Hepatocyte (in vitro differentiated cells): ENCODE results near the gene C1orf167. TPM values are rescaled to one million over a fixed set of nuclear protein-coding genes. Genes with fewer than 3 reads are reported as not detected.

Experiments used
- DNase-seq: peaks from one replicate; pipeline ENCODE4 v3.0.0-alpha.2; 2016; ENCODE audit warnings: low spot score
- H2AFZ ChIP-seq: fragments of 200-600 bp; sonication (generic); 2 replicates; pipeline ENCODE4 v1.6.0; 2016; ENCODE audit warnings: antibody characterized with exemption, mild to moderate bottlenecking
- H3K27ac ChIP-seq: fragments of 200-600 bp; sonication (generic); 2 replicates; pipeline ENCODE4 v1.5.1; 2016; ENCODE audit warnings: mild to moderate bottlenecking
- H3K27me3 ChIP-seq: fragments of 200-600 bp; sonication (generic); 2 replicates; pipeline ENCODE4 v1.6.1; 2016
- H3K36me3 ChIP-seq: fragments of 200-600 bp; sonication (generic); replicated peaks from 2 replicates; pipeline ENCODE4 v1.5.1; 2016; ENCODE audit warnings: low read depth; ENCODE audit not compliant: insufficient read depth
- H3K4me1 ChIP-seq: fragments of 200-600 bp; sonication (generic); 2 replicates; pipeline ENCODE4 v1.5.1; 2016; ENCODE audit warnings: mild to moderate bottlenecking, moderate library complexity; ENCODE audit not compliant: insufficient read depth
- H3K4me2 ChIP-seq: fragments of 200-600 bp; sonication (generic); 2 replicates; pipeline ENCODE4 v1.6.0; 2016
- H3K4me3 ChIP-seq: fragments of 200-600 bp; sonication (generic); 2 replicates; pipeline ENCODE4 v1.5.1; 2016; ENCODE audit warnings: mild to moderate bottlenecking
- H3K79me2 ChIP-seq: fragments of 200-600 bp; sonication (generic); 2 replicates; pipeline ENCODE4 v1.6.0; 2017; ENCODE audit warnings: mild to moderate bottlenecking
- H3K9me2 ChIP-seq: fragments of 200-600 bp; sonication (generic); replicated peaks from 2 replicates; pipeline ENCODE4 v1.6.0; 2017; ENCODE audit warnings: mild to moderate bottlenecking; ENCODE audit not compliant: insufficient read depth
- H3K9me3 ChIP-seq: fragments of 200-600 bp; sonication (generic); 2 replicates; pipeline ENCODE4 v1.5.1; 2016; ENCODE audit warnings: low read depth, mild to moderate bottlenecking
- H4K20me1 ChIP-seq: fragments of 200-600 bp; sonication (generic); 2 replicates; pipeline ENCODE4 v1.6.0; 2016; ENCODE audit warnings: mild to moderate bottlenecking; ENCODE audit not compliant: insufficient read depth, poor library complexity, severe bottlenecking
- CTCF ChIP-seq: fragments of 200-600 bp; sonication (generic); IDR thresholded peaks from 2 replicates; pipeline ENCODE4 v1.5.1; 2016; ENCODE audit warnings: antibody characterized with exemption, mild to moderate bottlenecking; ENCODE audit not compliant: poor library complexity
- EZH2 ChIP-seq: fragments of 200-600 bp; sonication (generic); IDR thresholded peaks from 2 replicates; pipeline ENCODE4 v1.6.1; 2016; ENCODE audit warnings: antibody characterized with exemption, mild to moderate bottlenecking, borderline replicate concordance
- EZH2phosphoT487 ChIP-seq: fragments of 200-600 bp; sonication (generic); IDR thresholded peaks from one replicate; pipeline ENCODE4 v1.6.1; 2018; ENCODE audit warnings: antibody characterized with exemption, mild to moderate bottlenecking, low read depth, moderate library complexity; ENCODE audit not compliant: unreplicated experiment, severe bottlenecking
- WGBS: methylation state at CpG from one replicate; pipeline ENCODE4 v1.1.6; 2016; ENCODE audit warnings: low lambda C conversion rate; ENCODE audit errors: missing lambda C conversion rate; 5-methylcytosine and 5-hydroxymethylcytosine counted together
- polyA plus RNA-seq: library from polyadenylated mRNA; unstranded; fragments of >200 nt; fragmentation: Nextera tagmentation; extraction: Ambion mirVana; gene quantifications from 2 replicates; pipeline ENCODE4 v1.2.1, GENCODE V29; 2016
- total RNA-seq: library from RNA; depleted of rRNA; stranded (reverse); fragments of >200 nt; gene quantifications from 2 replicates; pipeline ENCODE4 v1.2.3, GENCODE V29; 2014

Gene C1orf167
- total and polyA plus RNA-seq, 2 experiments from 2014 or later = 0.37 TPM; not detected in 1

- peaks cover 18% of the 10 kb centered on the region for H3K4me1 ChIP-seq
- TF ChIP-seq EZH2 (no peak), EZH2phosphoT487 (no peak), CTCF (no peak)
- H3K79me2 ChIP-seq = no peaks in the 10 kb centered on the region
- no peak for DNase-seq
- no peak overlapping the region for H3K27ac ChIP-seq
- H3K9me3 ChIP-seq = no peaks in the 10 kb centered on the region
- H3K9me2 ChIP-seq = no peaks in the 10 kb centered on the region
- H2AFZ ChIP-seq = no peak overlapping the region
- H3K27me3 ChIP-seq = no peaks in the 10 kb centered on the region
- H3K36me3 ChIP-seq = no peaks in the 10 kb centered on the region
- H3K4me3 ChIP-seq = no peak overlapping the region
- no peaks in the 10 kb centered on the region for H4K20me1 ChIP-seq
- no peak overlapping the region for H3K4me2 ChIP-seq
- 89% methylated on average over 4 of the region's 4 CpGs for WGBS
These were observed 34.9 kb upstream of the C1orf167 start for GRCh38 chr1:11727119-11727518.

- TF ChIP-seq EZH2 (no peak), EZH2phosphoT487 (no peak), CTCF (no peak)
- Histone ChIP-seq H2AFZ (no peak overlapping the region), H3K79me2 (no peaks in the 10 kb centered on the region), H3K27ac (no peak overlapping the region), H3K27me3 (no peaks in the 10 kb centered on the region), H3K4me2 (no peak overlapping the region), H3K4me3 (no peak overlapping the region), H3K9me2 (no peaks in the 10 kb centered on the region), H3K36me3 (no peaks in the 10 kb centered on the region), H4K20me1 (no peaks in the 10 kb centered on the region), H3K4me1 (peaks cover 23% of the 10 kb centered on the region), H3K9me3 (no peaks in the 10 kb centered on the region)
- DNase-seq = no peak
- WGBS = 100% methylated on average over 4 of the region's 4 CpGs
These were observed 33.7 kb upstream of the C1orf167 start for GRCh38 chr1:11728126-11728806.

- Histone ChIP-seq H4K20me1 (no peaks in the 10 kb centered on the region), H3K9me3 (no peaks in the 10 kb centered on the region), H3K4me1 (peaks cover 23% of the 10 kb centered on the region), H3K4me3 (no peak overlapping the region), H3K36me3 (no peaks in the 10 kb centered on the region), H3K4me2 (no peak overlapping the region), H3K27me3 (no peaks in the 10 kb centered on the region), H3K9me2 (no peaks in the 10 kb centered on the region), H2AFZ (no peak overlapping the region), H3K79me2 (no peaks in the 10 kb centered on the region), H3K27ac (no peak overlapping the region)
- TF ChIP-seq EZH2phosphoT487 (no peak), EZH2 (no peak), CTCF (no peak)
- WGBS = 95% methylated on average over 11 of the region's 11 CpGs
- no peak for DNase-seq
These were observed 32.9 kb upstream of the C1orf167 start for GRCh38 chr1:11729155-11729497.
